GM19099 (cell line): ENCODE measurements around the gene SAMD8.

Source experiments
- POLR2A ChIP-seq: IDR thresholded peaks from 3 replicates; pipeline ENCODE4 v1.6.1; 2011; ENCODE audit warnings: low read depth; ENCODE audit not compliant: insufficient read length; ENCODE audit errors: extremely low read depth

Gene SAMD8

GRCh38 chr10:75109459-75109778 is 2.0 kb upstream of the SAMD8 start:
- TF ChIP-seq POLR2A, result no peak

DNA sequence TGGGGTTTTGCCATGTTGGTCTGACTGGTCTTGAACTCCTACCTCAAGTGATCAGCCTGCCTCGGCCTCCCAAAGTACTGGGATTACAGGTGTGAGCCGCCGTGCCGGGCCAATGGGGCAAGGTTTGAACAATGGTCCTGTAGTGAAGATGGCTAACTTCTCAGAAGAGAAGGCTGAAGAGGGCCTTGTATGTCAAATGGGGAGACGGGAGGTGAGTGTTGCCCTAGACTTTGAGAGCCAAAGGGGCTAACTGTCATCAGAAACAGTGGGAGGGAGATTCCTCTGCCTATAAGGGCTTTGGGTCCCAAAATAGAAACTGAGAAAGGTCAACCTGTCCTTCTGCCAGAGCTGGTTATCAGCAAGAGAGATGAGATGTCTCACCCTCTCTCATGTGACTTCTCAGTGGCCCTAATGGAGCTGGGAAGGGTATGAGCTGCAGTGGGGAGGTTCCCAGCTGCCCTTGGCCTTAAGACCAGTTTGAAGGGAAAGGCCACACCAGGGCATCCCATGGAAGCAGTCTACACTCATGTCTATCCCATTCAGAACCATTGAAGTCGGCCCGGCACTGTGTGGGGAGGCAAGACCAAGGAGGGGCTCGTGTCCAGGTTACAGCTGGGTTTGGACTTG is 1.3 kb upstream of the SAMD8 start:
- no peak for TF ChIP-seq POLR2A

DNA sequence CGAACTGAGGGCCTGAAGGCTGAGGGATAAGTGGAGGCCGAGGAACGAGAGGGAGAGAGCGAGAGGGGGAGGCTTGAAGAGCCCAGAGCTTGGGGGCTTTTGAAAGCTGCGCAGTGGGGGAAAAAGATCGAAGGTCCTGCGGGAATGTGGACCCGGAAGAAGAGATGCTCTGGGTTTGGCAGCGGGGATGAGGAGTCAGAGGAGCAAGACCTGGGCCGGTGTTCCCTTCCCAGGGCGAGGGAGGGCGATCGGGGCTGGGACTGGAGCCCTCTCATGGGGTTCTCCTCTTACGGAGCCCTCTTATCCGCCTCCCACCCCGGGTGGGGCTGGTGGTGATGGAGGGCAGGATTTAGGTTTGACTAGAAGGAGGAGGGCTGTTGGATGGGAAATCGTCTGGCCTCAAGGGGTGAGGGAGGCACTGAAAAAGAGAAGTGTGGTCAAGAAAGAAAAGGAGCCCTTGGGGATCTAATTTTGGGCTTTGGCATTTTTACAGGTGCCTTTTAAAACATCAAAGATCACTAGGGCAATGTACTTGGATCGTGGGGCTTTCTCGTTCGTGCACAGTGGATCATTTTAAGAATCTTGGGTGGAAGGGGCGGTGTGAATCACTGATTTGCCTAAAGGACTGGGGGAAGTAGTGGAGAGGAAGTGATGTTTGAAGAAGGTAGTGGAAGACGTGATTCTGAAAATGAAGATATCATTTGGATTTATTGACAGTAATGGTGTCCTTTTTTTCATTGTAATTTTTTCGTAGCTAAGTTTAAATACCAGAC is 637 bp downstream of the SAMD8 start:
- no peak for TF ChIP-seq POLR2A

DNA sequence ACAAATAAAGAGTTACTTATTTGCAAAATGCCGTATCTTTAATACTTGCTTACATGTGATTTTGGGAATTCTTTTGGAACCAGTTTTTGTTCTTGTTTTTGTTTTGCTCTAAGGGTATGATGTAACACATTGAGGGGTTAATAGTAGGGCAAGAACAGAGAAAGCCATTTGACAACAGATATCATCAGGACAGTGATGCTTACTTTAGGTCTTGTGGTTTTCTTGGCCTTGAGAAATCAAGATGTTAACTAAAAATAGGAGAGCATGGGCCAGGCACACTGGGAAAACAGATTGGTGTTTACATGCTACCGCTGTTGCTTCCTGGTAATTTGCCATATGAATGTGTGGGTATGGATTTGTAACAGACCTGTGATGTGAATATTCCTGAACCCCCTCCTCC is 3.7 kb downstream of the SAMD8 start:
- TF ChIP-seq POLR2A, result no peak

GRCh38 chr10:75117995-75118394 is 6.5 kb downstream of the SAMD8 start:
- no peak for TF ChIP-seq POLR2A

- TF ChIP-seq POLR2A, result no peak
Measured at GRCh38 chr10:75121322-75121721, 9.9 kb downstream of the SAMD8 start.

DNA sequence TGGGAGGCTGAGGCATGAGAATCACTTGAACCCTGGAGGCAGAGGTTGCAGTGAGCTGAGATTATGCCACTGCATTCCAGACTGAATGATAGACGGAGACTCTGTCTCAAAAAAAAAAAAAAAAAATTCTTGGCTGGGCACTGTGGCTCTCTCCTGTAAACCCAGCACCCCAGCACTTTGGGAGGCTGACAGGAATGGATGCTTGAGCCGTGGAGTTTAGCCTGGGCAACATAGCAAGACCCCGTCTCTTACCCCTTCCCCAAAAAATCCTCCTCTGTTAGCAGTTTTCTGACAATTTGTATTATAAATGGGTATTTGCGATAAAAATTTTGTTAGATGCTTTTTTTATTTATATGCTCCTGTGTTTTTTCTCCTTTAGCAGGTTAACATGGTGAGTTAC is 11.0 kb downstream of the SAMD8 start:
- TF ChIP-seq POLR2A, result no peak

GRCh38 chr10:75123088-75123682 is 11.7 kb downstream of the SAMD8 start:
- TF ChIP-seq POLR2A, result no peak

GRCh38 chr10:75126277-75126676 is 14.8 kb downstream of the SAMD8 start:
- TF ChIP-seq POLR2A, result no peak

- no peak for TF ChIP-seq POLR2A
Measured at GRCh38 chr10:75127471-75127870, 16.0 kb downstream of the SAMD8 start.

GRCh38 chr10:75129537-75129936 is 18.1 kb downstream of the SAMD8 start:
- no peak for TF ChIP-seq POLR2A

- TF ChIP-seq POLR2A, result no peak
Measured at GRCh38 chr10:75136346-75136745, 24.9 kb downstream of the SAMD8 start.

DNA sequence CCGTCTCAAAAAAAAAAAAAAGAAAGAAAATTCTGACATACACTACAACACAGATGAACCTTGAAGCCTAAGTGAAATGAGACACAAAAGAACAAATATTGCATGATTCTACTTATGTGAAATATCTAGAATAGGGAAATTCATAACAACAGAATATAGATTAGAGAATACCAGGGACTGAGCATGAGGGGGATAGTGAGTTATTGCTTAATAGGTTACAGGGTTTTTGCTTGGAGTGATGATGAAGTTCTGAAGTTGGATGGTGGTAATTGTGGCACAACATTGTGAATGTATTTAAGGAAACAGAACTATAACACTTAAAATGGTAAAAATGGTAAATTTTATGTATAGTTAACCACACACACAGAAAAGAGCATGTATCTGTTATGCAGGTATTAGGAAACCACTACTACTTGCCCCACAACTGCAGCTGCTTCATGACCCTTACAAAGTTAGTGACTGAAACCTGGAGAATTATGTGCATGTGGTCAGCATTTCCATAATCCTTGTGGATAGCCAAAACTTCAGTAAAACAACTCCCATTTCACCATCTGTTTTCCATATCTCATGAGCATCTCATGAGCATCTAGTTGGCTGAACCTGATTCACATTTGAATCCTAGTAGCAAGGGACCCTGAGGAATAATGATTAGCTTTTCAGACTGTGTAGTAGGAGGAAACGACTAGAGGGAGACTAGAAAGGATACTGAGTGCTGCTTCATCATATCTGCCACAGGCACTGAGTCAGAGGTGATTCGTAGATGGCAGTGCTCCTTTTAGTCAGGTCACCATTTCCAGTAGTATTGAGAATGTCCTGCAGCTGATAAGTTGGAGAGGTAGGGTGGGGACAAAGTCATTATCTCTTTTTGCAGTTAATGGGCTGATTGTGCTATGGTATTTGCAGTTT is 26.3 kb downstream of the SAMD8 start:
- no peak for TF ChIP-seq POLR2A

GRCh38 chr10:75140246-75140645 is 28.8 kb downstream of the SAMD8 start:
- no peak for TF ChIP-seq POLR2A

DNA sequence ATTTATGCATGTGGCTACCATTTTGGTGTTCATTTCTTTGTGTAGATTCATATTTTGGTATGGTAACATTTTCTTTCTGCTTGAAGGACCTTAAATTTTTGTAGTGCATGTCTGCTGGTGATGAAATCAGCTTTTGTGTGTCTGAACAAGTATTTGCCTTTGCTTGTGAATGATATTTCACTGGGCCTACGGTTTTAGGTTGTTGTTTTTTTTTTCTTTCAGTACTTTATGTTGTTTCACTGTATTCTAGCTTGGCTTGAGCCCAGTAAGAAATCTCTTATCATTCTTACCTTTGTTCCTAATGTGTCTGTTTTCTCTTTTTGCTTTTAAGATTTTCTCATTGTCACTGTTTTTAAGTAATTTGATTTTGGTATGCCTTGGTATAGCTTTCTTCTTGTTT is 31.9 kb downstream of the SAMD8 start:
- no peak for TF ChIP-seq POLR2A
